Renal pelvis (tissue), 4 donors: Measurements from ENCODE around the gene PCNX2. TPM values are rescaled to one million over a fixed set of nuclear protein-coding genes. Genes with fewer than 3 reads are reported as not detected.

Source experiments
- DNase-seq: peaks from one replicate; pipeline ENCODE4 v3.0.0-alpha.2; 2013
- polyA plus RNA-seq, 3 donors: library from polyadenylated mRNA; unstranded; fragments of 120-200 nt; gene quantifications; one replicate each; pipeline ENCODE4 v1.2.1, GENCODE V29; 2013; ENCODE audit not compliant: insufficient read length in 3 of 3

Gene PCNX2
- polyA plus RNA-seq, 3 donors, result 11.4 to 19.6 (median 15.8) TPM

GRCh38 chr1:233063462-233063861 lies 232.1 kb downstream of the PCNX2 start:
- no peak for DNase-seq

GRCh38 chr1:233061265-233061664 lies 234.3 kb downstream of the PCNX2 start:
- no peak for DNase-seq

GRCh38 chr1:233060461-233060994 lies 235.0 kb downstream of the PCNX2 start:
- DNase-seq, result no peak

GRCh38 chr1:233057836-233058235 lies 237.7 kb downstream of the PCNX2 start:
- no peak for DNase-seq

- no peak for DNase-seq
Measured at GRCh38 chr1:233055879-233056641, 239.5 kb downstream of the PCNX2 start.

GRCh38 chr1:233045588-233045987 lies 249.9 kb downstream of the PCNX2 start:
- peak; percentile 26 for DNase-seq

GRCh38 chr1:233042834-233043233 lies 252.7 kb downstream of the PCNX2 start:
- no peak for DNase-seq

- DNase-seq, result no peak
Measured at GRCh38 chr1:233040494-233040893, 255.0 kb downstream of the PCNX2 start.

GRCh38 chr1:233038581-233038980 lies 256.9 kb downstream of the PCNX2 start:
- no peak for DNase-seq

- no peak for DNase-seq
Measured at GRCh38 chr1:233037843-233038242, 257.7 kb downstream of the PCNX2 start.

- DNase-seq, result no peak
Measured at GRCh38 chr1:233034836-233035235, 260.7 kb downstream of the PCNX2 start.

GRCh38 chr1:233033361-233033760 lies 262.2 kb downstream of the PCNX2 start:
- DNase-seq, result no peak

- DNase-seq, result no peak
Measured at GRCh38 chr1:233032916-233033315, 262.6 kb downstream of the PCNX2 start.

- peak; percentile 15 for DNase-seq
Measured at GRCh38 chr1:233031521-233031920, 264.0 kb downstream of the PCNX2 start.

- DNase-seq, result no peak
Measured at GRCh38 chr1:233027046-233027445, 268.5 kb downstream of the PCNX2 start.

- no peak for DNase-seq
Measured at GRCh38 chr1:233025567-233025966, 270.0 kb downstream of the PCNX2 start.

- peak; percentile 35 for DNase-seq
Measured at GRCh38 chr1:233025157-233025556, 270.4 kb downstream of the PCNX2 start.

- no peak for DNase-seq
Measured at GRCh38 chr1:233024199-233024598, 271.3 kb downstream of the PCNX2 start.

- DNase-seq, result no peak
Measured at GRCh38 chr1:233022246-233022645, 273.3 kb downstream of the PCNX2 start.

GRCh38 chr1:233020426-233020825 lies 275.1 kb downstream of the PCNX2 start:
- DNase-seq, result no peak

- DNase-seq, result no peak
Measured at GRCh38 chr1:233019778-233020325, 275.7 kb downstream of the PCNX2 start.

- DNase-seq, result no peak
Measured at GRCh38 chr1:233019083-233019482, 276.4 kb downstream of the PCNX2 start.

- DNase-seq, result no peak
Measured at GRCh38 chr1:233016798-233017197, 278.7 kb downstream of the PCNX2 start.

- DNase-seq, result no peak
Measured at GRCh38 chr1:233015965-233016364, 279.6 kb downstream of the PCNX2 start.
